Lower lobe of right lung (tissue), 2 donors: ENCODE results near the gene MT1H. TPM values are rescaled to one million over a fixed set of nuclear protein-coding genes. Genes with fewer than 3 reads are reported as not detected.

Experiments
- ATAC-seq, 2 donors: fragments of 200-7000 bp; cut with Tn5 transposase; one replicate each; pipeline ENCODE4 v1.9.1; 2020 to 2022; ENCODE audit warnings: mild to moderate bottlenecking in 2 of 2, moderate library complexity in 2 of 2
- DNase-seq: peaks from one replicate; pipeline ENCODE4 v3.0.0-alpha.2; 2020
- H3K27ac ChIP-seq: fragments of 200-600 bp; one replicate; pipeline ENCODE4 v1.8.0; 2022
- H3K27me3 ChIP-seq: fragments of 200-600 bp; one replicate; pipeline ENCODE4 v1.8.0; 2022; ENCODE audit warnings: low read depth
- H3K36me3 ChIP-seq: fragments of 200-600 bp; one replicate; pipeline ENCODE4 v1.8.0; 2022; ENCODE audit warnings: mild to moderate bottlenecking
- H3K4me1 ChIP-seq: fragments of 200-600 bp; one replicate; pipeline ENCODE4 v1.8.0; 2022
- H3K4me3 ChIP-seq: fragments of 200-600 bp; one replicate; pipeline ENCODE4 v1.8.0; 2022; ENCODE audit warnings: mild to moderate bottlenecking
- H3K9me3 ChIP-seq: fragments of 200-600 bp; one replicate; pipeline ENCODE4 v1.8.0; 2022
- intact Hi-C: fragments of 100-400 bp; cut with DNase I; formaldehyde crosslinking; loops from one replicate; pipeline ENCODE4 v1.11.0; 2022
- total RNA-seq: library from RNA; stranded (reverse); fragmentation: NEBNext Ultra II Directional; extraction: Animal tissue kit (Norgen Biotek cat#: 25700); gene quantifications from one replicate; pipeline ENCODE4 v1.2.1, GENCODE V29; 2021
- TF ChIP-seq, protein P1 (sequence below): fragments of 200-600 bp; IDR thresholded peaks from one replicate; pipeline ENCODE4 v1.8.0; 2022; ENCODE audit warnings: antibody characterized with exemption, mild to moderate bottlenecking
- donor health status: DM: no; HTN: yes; CAD: no; lungs with severe emphysema.

The MT1H gene
- total RNA-seq, 1 donor from 2014 or later, result 4.3 TPM

DNA sequence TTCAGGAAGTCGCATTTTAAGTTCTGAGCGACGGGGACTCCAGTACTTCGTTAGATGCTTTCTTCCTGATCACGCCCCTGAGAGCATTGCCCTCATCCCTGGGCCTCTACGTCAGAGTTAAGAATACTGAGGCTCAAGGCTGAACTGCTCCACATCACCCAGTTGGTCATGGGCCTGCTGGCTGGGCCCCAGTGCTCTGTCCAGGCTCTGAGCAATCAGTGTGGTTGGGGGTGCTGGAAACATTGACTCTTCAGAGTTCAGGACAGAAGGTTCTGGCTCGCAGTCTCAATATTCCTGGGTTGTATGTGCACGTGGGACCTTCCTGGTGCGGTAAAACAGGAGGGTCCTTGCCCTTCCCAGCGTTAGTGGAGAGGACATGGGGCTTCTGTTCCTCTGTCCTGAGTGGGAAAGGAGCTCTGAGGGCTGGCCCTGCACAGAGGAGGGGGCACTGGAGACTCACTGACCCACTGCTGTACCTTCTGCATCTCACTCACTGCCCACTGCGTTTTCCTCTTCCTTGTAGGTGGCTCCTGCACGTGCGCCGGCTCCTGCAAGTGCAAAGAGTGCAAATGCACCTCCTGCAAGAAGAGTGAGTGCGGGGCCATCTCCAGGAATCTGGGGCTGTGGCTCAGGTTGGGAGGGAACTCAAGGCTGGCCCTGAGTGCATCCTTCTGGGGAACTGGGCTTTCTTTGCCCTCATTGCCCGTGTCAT lies 43.5 kb upstream of the MT1H start:
- Histone ChIP-seq H3K9me3 (no peaks in the 10 kb centered on the region), H3K27me3 (no peaks in the 10 kb centered on the region), H3K4me1 (peaks cover 14% of the 10 kb centered on the region), H3K4me3 (peak overlapping the region; percentile 64), H3K36me3 (no peaks in the 10 kb centered on the region), H3K27ac (peak overlapping the region; percentile 91)
- TF ChIP-seq, protein P1, sequence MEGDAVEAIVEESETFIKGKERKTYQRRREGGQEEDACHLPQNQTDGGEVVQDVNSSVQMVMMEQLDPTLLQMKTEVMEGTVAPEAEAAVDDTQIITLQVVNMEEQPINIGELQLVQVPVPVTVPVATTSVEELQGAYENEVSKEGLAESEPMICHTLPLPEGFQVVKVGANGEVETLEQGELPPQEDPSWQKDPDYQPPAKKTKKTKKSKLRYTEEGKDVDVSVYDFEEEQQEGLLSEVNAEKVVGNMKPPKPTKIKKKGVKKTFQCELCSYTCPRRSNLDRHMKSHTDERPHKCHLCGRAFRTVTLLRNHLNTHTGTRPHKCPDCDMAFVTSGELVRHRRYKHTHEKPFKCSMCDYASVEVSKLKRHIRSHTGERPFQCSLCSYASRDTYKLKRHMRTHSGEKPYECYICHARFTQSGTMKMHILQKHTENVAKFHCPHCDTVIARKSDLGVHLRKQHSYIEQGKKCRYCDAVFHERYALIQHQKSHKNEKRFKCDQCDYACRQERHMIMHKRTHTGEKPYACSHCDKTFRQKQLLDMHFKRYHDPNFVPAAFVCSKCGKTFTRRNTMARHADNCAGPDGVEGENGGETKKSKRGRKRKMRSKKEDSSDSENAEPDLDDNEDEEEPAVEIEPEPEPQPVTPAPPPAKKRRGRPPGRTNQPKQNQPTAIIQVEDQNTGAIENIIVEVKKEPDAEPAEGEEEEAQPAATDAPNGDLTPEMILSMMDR, result no peak
- intact Hi-C loops, result no loop called here
- ATAC-seq (peak; percentile 52 to 72), DNase-seq (no peak)

DNA sequence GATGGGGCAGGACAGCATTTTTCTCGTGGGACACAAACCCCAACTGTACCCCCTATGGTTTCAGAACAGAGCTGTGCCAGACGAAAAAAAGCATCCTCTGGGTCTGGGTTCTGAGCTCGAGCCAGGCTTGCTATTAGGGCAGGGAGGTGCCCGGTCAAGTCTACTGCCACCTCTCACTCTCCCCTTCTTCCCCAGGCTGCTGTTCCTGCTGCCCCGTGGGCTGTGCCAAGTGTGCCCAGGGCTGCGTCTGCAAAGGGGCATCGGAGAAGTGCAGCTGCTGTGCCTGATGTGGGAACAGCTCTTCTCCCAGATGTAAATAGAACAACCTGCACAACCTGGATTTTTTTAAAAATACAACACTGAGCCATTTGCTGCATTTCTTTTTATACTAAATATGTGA lies 42.9 kb upstream of the MT1H start:
- Histone ChIP-seq H3K4me3 (peak overlapping the region; percentile 64), H3K36me3 (no peaks in the 10 kb centered on the region), H3K9me3 (no peaks in the 10 kb centered on the region), H3K27ac (peak overlapping the region; percentile 91), H3K4me1 (peaks cover 14% of the 10 kb centered on the region), H3K27me3 (no peaks in the 10 kb centered on the region)
- intact Hi-C loops, result no loop called here
- DNase-seq (no peak), ATAC-seq (no peak)
- TF ChIP-seq, protein P1, result no peak

DNA sequence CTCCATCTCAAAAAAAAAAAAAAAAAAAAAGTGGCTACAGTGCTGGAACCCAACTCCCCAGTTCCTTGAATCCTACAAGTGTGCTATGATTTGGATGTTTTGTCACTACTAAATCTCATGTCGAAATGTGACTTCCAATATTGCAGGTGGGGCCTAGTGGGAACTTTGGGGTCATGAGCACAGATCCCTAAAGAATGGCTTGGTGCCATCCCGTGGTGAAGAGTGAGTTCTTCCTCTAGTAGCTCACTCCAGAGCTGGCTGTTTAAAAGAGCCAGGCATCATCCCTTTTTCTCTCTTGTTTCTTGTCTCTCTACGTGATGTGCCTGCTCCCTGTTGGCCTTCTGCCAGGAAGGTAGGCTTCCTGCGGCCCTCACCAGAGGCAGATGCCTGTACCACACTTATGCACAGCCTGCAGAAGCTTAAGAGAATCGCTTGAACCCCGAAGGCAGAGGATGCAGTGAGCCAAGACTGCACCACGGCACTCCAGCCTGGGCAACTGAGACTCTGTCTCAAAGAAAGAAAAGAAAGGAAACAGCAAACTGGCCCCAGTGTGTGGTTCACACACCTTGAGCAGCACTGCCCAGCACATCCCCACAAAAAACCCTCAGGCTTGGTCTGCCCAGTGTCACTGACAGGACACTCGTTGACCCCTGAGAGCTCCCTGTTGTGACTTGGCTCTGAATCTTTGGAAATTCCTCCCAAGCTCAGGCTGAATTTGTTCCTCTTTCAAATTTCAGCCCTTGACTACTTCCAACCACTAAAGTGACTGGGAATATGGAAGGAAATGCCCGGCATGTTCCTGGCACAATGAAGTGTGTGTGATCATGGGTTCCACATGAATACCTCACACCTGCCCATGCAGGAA lies 40.9 kb upstream of the MT1H start:
- ATAC-seq (no peak), DNase-seq (no peak)
- no peak overlapping the region for H3K4me3 ChIP-seq
- H3K36me3 ChIP-seq, result no peaks in the 10 kb centered on the region
- TF ChIP-seq, protein P1, result no peak
- H3K27ac ChIP-seq, result no peak overlapping the region
- peaks cover 28% of the 10 kb centered on the region for H3K4me1 ChIP-seq
- H3K27me3 ChIP-seq, result peaks cover 17% of the 10 kb centered on the region
- intact Hi-C loops, result no loop called here
- no peaks in the 10 kb centered on the region for H3K9me3 ChIP-seq

DNA sequence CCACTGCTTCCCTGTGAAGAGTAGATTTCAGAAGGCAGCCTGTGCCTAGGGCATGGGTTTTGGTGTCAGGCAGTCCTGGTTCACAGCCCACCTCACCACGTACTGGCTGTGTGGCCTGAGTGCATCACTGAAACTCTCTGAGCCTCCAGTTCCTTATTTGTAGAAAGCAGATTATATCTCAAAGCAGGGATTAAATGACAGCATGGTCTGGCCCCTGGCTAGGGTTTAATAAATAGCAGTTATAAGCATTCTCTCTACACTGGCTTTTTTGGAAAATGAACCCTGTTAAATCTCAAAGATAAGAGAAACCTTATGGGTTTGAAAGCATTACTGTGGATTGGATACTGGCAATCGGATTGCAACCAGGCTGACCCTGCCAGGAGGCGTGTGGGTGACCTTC lies 40.1 kb upstream of the MT1H start:
- H3K27me3 ChIP-seq, result peaks cover 24% of the 10 kb centered on the region
- H3K36me3 ChIP-seq, result no peaks in the 10 kb centered on the region
- no peak overlapping the region for H3K4me3 ChIP-seq
- H3K27ac ChIP-seq, result no peak overlapping the region
- TF ChIP-seq, protein P1, result no peak
- DNase-seq (no peak), ATAC-seq (no peak)
- peaks cover 28% of the 10 kb centered on the region for H3K4me1 ChIP-seq
- intact Hi-C loops, result no loop called here
- no peaks in the 10 kb centered on the region for H3K9me3 ChIP-seq

DNA sequence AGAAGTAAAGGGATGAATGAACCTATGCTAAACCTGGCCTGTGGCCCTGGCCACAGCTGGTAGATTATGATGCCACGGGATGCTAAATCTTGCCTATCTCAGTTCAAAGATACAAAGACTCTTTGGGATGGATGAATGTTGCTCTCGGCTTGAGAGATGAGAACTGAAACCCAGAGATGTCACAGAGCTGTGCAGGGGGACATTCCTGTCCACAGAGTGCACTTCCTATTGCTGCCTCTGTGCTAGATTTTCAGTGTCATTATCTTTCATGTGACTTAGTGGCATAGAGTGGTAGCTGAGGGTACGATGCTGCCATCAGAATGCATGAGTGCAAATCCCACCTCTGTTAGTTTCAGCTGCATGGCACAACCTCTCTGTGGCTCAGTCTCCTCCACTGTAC lies 39.5 kb upstream of the MT1H start:
- no peak for ATAC-seq
- peaks cover 30% of the 10 kb centered on the region for H3K27me3 ChIP-seq
- H3K27ac ChIP-seq, result no peak overlapping the region
- H3K36me3 ChIP-seq, result no peaks in the 10 kb centered on the region
- TF ChIP-seq, protein P1, result no peak
- DNase-seq, result no peak
- peaks cover 34% of the 10 kb centered on the region for H3K4me1 ChIP-seq
- H3K9me3 ChIP-seq, result no peaks in the 10 kb centered on the region
- intact Hi-C loops, result no loop called here
- H3K4me3 ChIP-seq, result no peak overlapping the region
